H1 (cell line): ENCODE results near the gene FAM120B. TPM values are rescaled to one million over a fixed set of nuclear protein-coding genes. Genes with fewer than 3 reads are reported as not detected.

Experiments used
- CTCF ChIA-PET: fragments of 300-600 bp; sonication (Branson Sonifier 250); formaldehyde crosslinking; loops from one replicate; lab custom pipeline; 2021; ENCODE audit not compliant: partially characterized antibody; lab: Charles Lee
- POLR2A ChIA-PET: fragments of 300-600 bp; sonication (Branson Sonifier 250); formaldehyde crosslinking; loops from one replicate; lab custom pipeline; 2021; ENCODE audit warnings: inconsistent platforms; ENCODE audit not compliant: partially characterized antibody; lab: Charles Lee
- DNase-seq, 2 experiments: peaks; one replicate each; pipeline versions ENCODE4 v3.0.0 to v3.0.0-alpha.2; 2010 to 2022; ENCODE audit warnings: low spot score in 2 of 2, low read depth in 1 of 2, mixed read lengths in 1 of 2
- FAIRE-seq: peaks from 2 replicates; lab custom pipeline; 2011; peaks lifted over from hg19 to GRCh38; lab: Jason Lieb, UNC
- H2AFZ ChIP-seq: 2 replicates; pipeline ENCODE4 v1.8.1; 2012; ENCODE audit warnings: low read length, inconsistent platforms
- H2AK5ac ChIP-seq: 2 replicates; pipeline ENCODE4 v1.6.1; 2013; ENCODE audit warnings: low read depth, low read length
- H2BK120ac ChIP-seq: replicated peaks from 2 replicates; pipeline ENCODE3; 2013; ENCODE audit warnings: low read depth, low read length, inconsistent platforms
- H2BK12ac ChIP-seq: 2 replicates; pipeline ENCODE4 v1.6.1; 2013; ENCODE audit warnings: low read depth, low read length
- H2BK15ac ChIP-seq: 2 replicates; pipeline ENCODE4 v1.6.1; 2013; ENCODE audit warnings: low read length
- H2BK20ac ChIP-seq: 2 replicates; pipeline ENCODE4 v1.6.1; 2013; ENCODE audit warnings: low read length
- H2BK5ac ChIP-seq: 2 replicates; pipeline ENCODE4 v1.6.1; 2013; ENCODE audit warnings: low read depth, low read length
- H3K14ac ChIP-seq: 2 replicates; pipeline ENCODE4 v1.6.1; 2013; ENCODE audit warnings: inconsistent platforms; ENCODE audit not compliant: insufficient read length
- H3K18ac ChIP-seq: 2 replicates; pipeline ENCODE4 v1.6.1; 2013; ENCODE audit warnings: low read length; ENCODE audit errors: extremely low read depth
- H3K23ac ChIP-seq: 2 replicates; pipeline ENCODE4 v1.6.1; 2013; ENCODE audit warnings: inconsistent platforms; ENCODE audit not compliant: insufficient read length
- H3K23me2 ChIP-seq: 2 replicates; pipeline ENCODE4 v1.6.1; 2013; ENCODE audit warnings: low read depth, low read length
- H3K27ac ChIP-seq: 2 replicates; pipeline ENCODE4 v1.6.1; 2011; ENCODE audit warnings: low read depth, low read length, inconsistent platforms
- H3K27me3 ChIP-seq, 4 experiments: replicated peaks in 1 of 4; 1 replicate in 1 of 4; 2 replicates in 3 of 4; pipeline versions ENCODE4 v1.6.1 to v1.8.1; 2011 to 2013; ENCODE audit warnings: low read length in 3 of 4, mild to moderate bottlenecking in 3 of 4, inconsistent platforms in 2 of 4, mixed read lengths in 2 of 4, moderate library complexity in 1 of 4; ENCODE audit not compliant: control insufficient read depth in 3 of 4, insufficient read depth in 3 of 4; ENCODE audit errors: extremely low read depth in 1 of 4
- H3K36me3 ChIP-seq, 4 experiments: 2 replicates each; pipeline versions ENCODE4 v1.6.1 to v1.8.1; 2011 to 2013; ENCODE audit warnings: mild to moderate bottlenecking in 4 of 4, low read length in 3 of 4, moderate library complexity in 2 of 4, control low read depth in 1 of 4, inconsistent platforms in 1 of 4; ENCODE audit not compliant: insufficient read depth in 4 of 4, control insufficient read depth in 2 of 4
- H3K4ac ChIP-seq: replicated peaks from 2 replicates; pipeline ENCODE3; 2013; ENCODE audit warnings: low read length, low read depth, mixed read lengths, inconsistent platforms; ENCODE audit not compliant: insufficient read length
- H3K4me1 ChIP-seq, 4 experiments: replicated peaks in 1 of 4; 1 replicate in 1 of 4; 2 replicates in 3 of 4; pipeline versions ENCODE4 v1.6.1 to v1.8.1; 2011 to 2013; ENCODE audit warnings: low read length in 3 of 4, inconsistent platforms in 2 of 4, mixed read lengths in 1 of 4; ENCODE audit not compliant: insufficient read depth in 4 of 4, control insufficient read depth in 3 of 4
- H3K4me2 ChIP-seq, 2 experiments: 2 replicates each; pipeline versions ENCODE4 v1.6.1 to v1.8.1; 2011 to 2013; ENCODE audit warnings: low read depth in 2 of 2, low read length in 2 of 2, control low read depth in 1 of 2, inconsistent platforms in 1 of 2, mild to moderate bottlenecking in 1 of 2; ENCODE audit not compliant: insufficient read depth in 1 of 2
- H3K4me3 ChIP-seq, 4 experiments: fragments of 200-600, 300-600 bp in 1 of 4; sonication (generic), shearing (Covaris generic), sonication (Bioruptor Twin) in 1 of 4; 2 replicates each; pipeline versions ENCODE4 v1.5.1 to v1.8.1; 2011 to 2016; ENCODE audit warnings: low read length in 4 of 4, low read depth in 3 of 4, control low read depth in 2 of 4, inconsistent platforms in 2 of 4, mild to moderate bottlenecking in 2 of 4, mixed read lengths in 1 of 4, moderate library complexity in 1 of 4; ENCODE audit not compliant: insufficient read depth in 2 of 4; ENCODE audit errors: extremely low read depth in 1 of 4
- H3K56ac ChIP-seq: replicated peaks from 2 replicates; pipeline ENCODE3; 2013; ENCODE audit warnings: low read depth, mild to moderate bottlenecking, mixed read lengths, low read length, inconsistent platforms; ENCODE audit not compliant: insufficient read length
- H3K79me1 ChIP-seq: 2 replicates; pipeline ENCODE4 v1.6.1; 2013; ENCODE audit warnings: low read depth, low read length, control low read depth
- H3K79me2 ChIP-seq, 2 experiments: 2 replicates each; pipeline versions ENCODE4 v1.6.1 to v1.8.1; 2012 to 2013; ENCODE audit warnings: low read length in 2 of 2, mild to moderate bottlenecking in 2 of 2, inconsistent platforms in 1 of 2; ENCODE audit not compliant: insufficient read depth in 2 of 2, control insufficient read depth in 1 of 2
- H3K9ac ChIP-seq, 4 experiments: replicated peaks in 1 of 4; 1 replicate in 1 of 4; 2 replicates in 3 of 4; pipeline versions ENCODE4 v1.6.1 to v1.8.1; 2011 to 2013; ENCODE audit warnings: low read depth in 3 of 4, low read length in 3 of 4, control low read depth in 2 of 4, mild to moderate bottlenecking in 2 of 4, moderate library complexity in 2 of 4, inconsistent platforms in 1 of 4; ENCODE audit errors: extremely low read depth in 1 of 4
- H3K9me3 ChIP-seq, 2 experiments: 2 replicates each; pipeline versions ENCODE4 v1.6.1 to v1.8.1; 2012 to 2013; ENCODE audit warnings: mild to moderate bottlenecking in 2 of 2, moderate library complexity in 2 of 2, control low read depth in 1 of 2, inconsistent platforms in 1 of 2, low read depth in 1 of 2, low read length in 1 of 2, mixed read lengths in 1 of 2; ENCODE audit not compliant: insufficient read depth in 2 of 2
- H4K20me1 ChIP-seq, 2 experiments: replicated peaks in 1 of 2; 2 replicates each; pipeline versions ENCODE3 to v1.8.1; 2011 to 2013; ENCODE audit warnings: inconsistent platforms in 2 of 2, low read length in 2 of 2, mild to moderate bottlenecking in 1 of 2; ENCODE audit not compliant: insufficient read depth in 2 of 2, control insufficient read depth in 1 of 2
- H4K5ac ChIP-seq: 2 replicates; pipeline ENCODE4 v1.6.1; 2013; ENCODE audit warnings: low read length, low read depth, mixed read lengths, inconsistent platforms; ENCODE audit not compliant: insufficient read length
- H4K8ac ChIP-seq: 2 replicates; pipeline ENCODE4 v1.8.0; 2013; ENCODE audit warnings: mild to moderate bottlenecking, moderate library complexity, low read length, inconsistent platforms; ENCODE audit not compliant: insufficient read depth; ENCODE audit errors: extremely low read depth
- H4K91ac ChIP-seq: replicated peaks from 2 replicates; pipeline ENCODE3; 2013; ENCODE audit warnings: low read length, mixed read lengths, inconsistent platforms; ENCODE audit not compliant: insufficient read length
- ASH2L ChIP-seq: fragments of 200-600, 300-600 bp; sonication (generic); IDR thresholded peaks from one replicate; pipeline ENCODE4 v1.7.1; 2017; ENCODE audit warnings: low read length
- CEBPB ChIP-seq: IDR thresholded peaks from 2 replicates; pipeline ENCODE4 v1.6.1; 2012; ENCODE audit warnings: low read depth, low read length
- CHD2 ChIP-seq: IDR thresholded peaks from 2 replicates; pipeline ENCODE4 v1.6.1; 2012; ENCODE audit warnings: low read length, improper control_type of control experiment
- CTBP2 ChIP-seq: IDR thresholded peaks from 2 replicates; pipeline ENCODE4 v1.7.0; 2011; ENCODE audit warnings: borderline replicate concordance, mild to moderate bottlenecking, moderate library complexity, mixed read lengths, low read length; ENCODE audit not compliant: insufficient read depth, insufficient read length
- EZH2 ChIP-seq: fragments of 200-600 bp; sonication (generic); IDR thresholded peaks from 2 replicates; pipeline ENCODE4 v1.7.1; 2012; ENCODE audit warnings: low read depth, mild to moderate bottlenecking, moderate library complexity, low read length, inconsistent platforms; ENCODE audit not compliant: severe bottlenecking
- FOSL1 ChIP-seq: IDR thresholded peaks from 2 replicates; pipeline ENCODE4 v1.6.1; 2011; ENCODE audit warnings: mild to moderate bottlenecking, low read depth, low read length, moderate library complexity; ENCODE audit not compliant: insufficient read depth
- GTF2F1 ChIP-seq: IDR thresholded peaks from 2 replicates; pipeline ENCODE4 v1.6.1; 2012; ENCODE audit warnings: low read depth, low read length, improper control_type of control experiment, borderline replicate concordance
- HDAC6 ChIP-seq: IDR thresholded peaks from one replicate; pipeline ENCODE4 v1.7.1; 2012; ENCODE audit warnings: low read depth, mild to moderate bottlenecking, inconsistent platforms, low read length, moderate library complexity
- PHF8 ChIP-seq: fragments of 200-600 bp; sonication (generic); conservative IDR thresholded peaks from 2 replicates; pipeline ENCODE4 v1.7.1; 2012; ENCODE audit warnings: low read depth, mild to moderate bottlenecking, inconsistent platforms, low read length, moderate library complexity
- POLR2AphosphoS5 ChIP-seq: IDR thresholded peaks from 2 replicates; pipeline ENCODE4 v1.6.1; 2011; ENCODE audit warnings: low read depth, low read length
- SP2 ChIP-seq: IDR thresholded peaks from 2 replicates; pipeline ENCODE4 v1.6.1; 2012; ENCODE audit warnings: mild to moderate bottlenecking, low read length, inconsistent platforms
- TCF12 ChIP-seq: IDR thresholded peaks from 2 replicates; pipeline ENCODE4 v1.6.1; 2011; ENCODE audit warnings: low read depth, mild to moderate bottlenecking, low read length
- WGBS, 2 experiments: shearing (Covaris generic) in 1 of 2; methylation state at CpG; one replicate each; pipeline versions ENCODE4 v1.1.6 to v1.1.7; 2013 to 2015; ENCODE audit warnings: low lambda C conversion rate in 2 of 2, mixed read lengths in 2 of 2, inconsistent platforms in 1 of 2, low coverage in 1 of 2, missing lambda C conversion rate in 1 of 2; ENCODE audit not compliant: insufficient replicate concordance in 2 of 2, insufficient coverage in 1 of 2, insufficient read length in 1 of 2; ENCODE audit errors: extremely low coverage in 1 of 2, missing lambda C conversion rate in 1 of 2; 5-methylcytosine and 5-hydroxymethylcytosine counted together
- polyA plus RNA-seq, 7 experiments: library from polyadenylated mRNA; depleted of rRNA in 3 of 7; stranded (reverse) in 5 of 7; unstranded in 2 of 7; fragments of >200 nt in 5 of 7; fragments of 200-250 nt in 2 of 7; gene quantifications; 1 replicate in 5 of 7; 2 replicates in 1 of 7; 4 replicates in 1 of 7; pipeline versions ENCODE4 v1.2.1 to v1.2.3, GENCODE V29; 2011 to 2013; ENCODE audit warnings: missing spikeins in 2 of 7, mixed read lengths in 2 of 7
- total RNA-seq: library from RNA; stranded (reverse); fragmentation: NEBNext Ultra II Directional; extraction: Animal tissue kit (Norgen Biotek cat#: 25700); gene quantifications from 2 replicates; pipeline ENCODE4 v1.2.1, GENCODE V29; 2021
- TF ChIP-seq, protein P1 (sequence below): IDR thresholded peaks from 2 replicates; pipeline ENCODE4 v1.6.1; 2012; ENCODE audit warnings: low read length, inconsistent platforms

Gene FAM120B
- total and polyA plus RNA-seq, 2 of the 8 experiments (the other 6 are each of a cell fraction or from before 2014, with no cell fraction given), result 5.1 to 12.5 TPM

GRCh38 chr6:170264086-170264485, 42.5 kb upstream of the FAM120B start:
- Histone ChIP-seq H2BK120ac (no peak overlapping the region), H4K5ac (no peak overlapping the region), H3K4me1 (no peaks in the 10 kb centered on the region; a peak in 1 of 7 replicates), H4K91ac (no peak overlapping the region), H3K79me1 (no peaks in the 10 kb centered on the region), H3K4ac (no peak overlapping the region), H2AFZ (no peak overlapping the region), H3K9ac (no peak overlapping the region), H2AK5ac (no peak overlapping the region), H3K27me3 (no peaks in the 10 kb centered on the region; a peak in 1 of 7 replicates), H3K79me2 (no peaks in the 10 kb centered on the region), H2BK15ac (no peak overlapping the region), H3K23me2 (no peaks in the 10 kb centered on the region), H3K9me3 (no peaks in the 10 kb centered on the region), H2BK5ac (no peak overlapping the region), H2BK12ac (0 out of 2 replicates have a peak overlapping the region, but pooled peaks have one; percentile 17), H3K14ac (no peak overlapping the region), H3K36me3 (no peaks in the 10 kb centered on the region), H2BK20ac (no peak overlapping the region), H4K8ac (peak overlapping the region; percentile 43; the same call in 1 of the 2 replicates), H3K27ac (no peak overlapping the region), H3K4me3 (no peak overlapping the region), H3K18ac (no peak overlapping the region), H3K56ac (no peak overlapping the region), H4K20me1 (no peaks in the 10 kb centered on the region), H3K4me2 (no peak overlapping the region), H3K23ac (no peak overlapping the region)
- CTCF ChIA-PET, result interaction anchor here (1.2 kb wide), 2 partner anchors 17 to 265 kb away, joined by 3 to 5 read pairs; no protein-coding TSS in a partner anchor
- POLR2A ChIA-PET, result no interaction called here
- DNase-seq (no peak), FAIRE-seq (no peak)
- WGBS, 2 experiments, result 98% methylated on average over 7 of the region's 7 CpGs; no CpG with 5 or more reads in 1 of the 2 experiments
- TF ChIP-seq ASH2L (no peak), CEBPB (no peak), HDAC6 (no peak), SP2 (no peak), FOSL1 (no peak), EZH2 (no peak), CTBP2 (no peak), TCF12 (no peak), POLR2AphosphoS5 (no peak), PHF8 (no peak), GTF2F1 (no peak), CHD2 (no peak)
- TF ChIP-seq, protein P1, sequence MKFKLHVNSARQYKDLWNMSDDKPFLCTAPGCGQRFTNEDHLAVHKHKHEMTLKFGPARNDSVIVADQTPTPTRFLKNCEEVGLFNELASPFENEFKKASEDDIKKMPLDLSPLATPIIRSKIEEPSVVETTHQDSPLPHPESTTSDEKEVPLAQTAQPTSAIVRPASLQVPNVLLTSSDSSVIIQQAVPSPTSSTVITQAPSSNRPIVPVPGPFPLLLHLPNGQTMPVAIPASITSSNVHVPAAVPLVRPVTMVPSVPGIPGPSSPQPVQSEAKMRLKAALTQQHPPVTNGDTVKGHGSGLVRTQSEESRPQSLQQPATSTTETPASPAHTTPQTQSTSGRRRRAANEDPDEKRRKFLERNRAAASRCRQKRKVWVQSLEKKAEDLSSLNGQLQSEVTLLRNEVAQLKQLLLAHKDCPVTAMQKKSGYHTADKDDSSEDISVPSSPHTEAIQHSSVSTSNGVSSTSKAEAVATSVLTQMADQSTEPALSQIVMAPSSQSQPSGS, result no peak
